Upper lobe of right lung (tissue), 1 donor: ENCODE data around the gene NR0B2. TPM values are rescaled to one million over a fixed set of nuclear protein-coding genes. Genes with fewer than 3 reads are reported as not detected.

Experiments used
- ATAC-seq: fragments of 200-7000 bp; cut with Tn5 transposase; one replicate; pipeline ENCODE4 v1.9.1; 2020; ENCODE audit warnings: mild to moderate bottlenecking, moderate library complexity
- DNase-seq: peaks from one replicate; pipeline ENCODE4 v3.0.0-alpha.2; 2020
- H3K27ac ChIP-seq: fragments of 200-600 bp; one replicate; pipeline ENCODE4 v1.8.0; 2022
- H3K27me3 ChIP-seq: fragments of 200-600 bp; one replicate; pipeline ENCODE4 v1.8.0; 2022; ENCODE audit warnings: mild to moderate bottlenecking
- H3K36me3 ChIP-seq: fragments of 200-600 bp; one replicate; pipeline ENCODE4 v1.8.0; 2022
- H3K4me1 ChIP-seq: fragments of 200-600 bp; one replicate; pipeline ENCODE4 v1.8.0; 2022
- H3K4me3 ChIP-seq: fragments of 200-600 bp; one replicate; pipeline ENCODE4 v1.8.0; 2022; ENCODE audit warnings: mild to moderate bottlenecking
- H3K9me3 ChIP-seq: fragments of 200-600 bp; one replicate; pipeline ENCODE4 v1.8.0; 2022
- CTCF ChIP-seq: fragments of 200-600 bp; IDR thresholded peaks from one replicate; pipeline ENCODE4 v1.8.0; 2022; ENCODE audit warnings: antibody characterized with exemption
- intact Hi-C: fragments of 100-400 bp; cut with DNase I; formaldehyde crosslinking; loops from one replicate; pipeline ENCODE4 v1.11.0; 2022
- total RNA-seq: library from RNA; stranded (reverse); fragmentation: NEBNext Ultra II Directional; extraction: Animal tissue kit (Norgen Biotek cat#: 25700); gene quantifications from one replicate; pipeline ENCODE4 v1.2.1, GENCODE V29; 2021
- donor health status: DM: no; HTN: yes; CAD: no; lungs with severe emphysema.

The NR0B2 gene
- total RNA-seq, 1 donor from 2014 or later: 2.5 TPM

DNA sequence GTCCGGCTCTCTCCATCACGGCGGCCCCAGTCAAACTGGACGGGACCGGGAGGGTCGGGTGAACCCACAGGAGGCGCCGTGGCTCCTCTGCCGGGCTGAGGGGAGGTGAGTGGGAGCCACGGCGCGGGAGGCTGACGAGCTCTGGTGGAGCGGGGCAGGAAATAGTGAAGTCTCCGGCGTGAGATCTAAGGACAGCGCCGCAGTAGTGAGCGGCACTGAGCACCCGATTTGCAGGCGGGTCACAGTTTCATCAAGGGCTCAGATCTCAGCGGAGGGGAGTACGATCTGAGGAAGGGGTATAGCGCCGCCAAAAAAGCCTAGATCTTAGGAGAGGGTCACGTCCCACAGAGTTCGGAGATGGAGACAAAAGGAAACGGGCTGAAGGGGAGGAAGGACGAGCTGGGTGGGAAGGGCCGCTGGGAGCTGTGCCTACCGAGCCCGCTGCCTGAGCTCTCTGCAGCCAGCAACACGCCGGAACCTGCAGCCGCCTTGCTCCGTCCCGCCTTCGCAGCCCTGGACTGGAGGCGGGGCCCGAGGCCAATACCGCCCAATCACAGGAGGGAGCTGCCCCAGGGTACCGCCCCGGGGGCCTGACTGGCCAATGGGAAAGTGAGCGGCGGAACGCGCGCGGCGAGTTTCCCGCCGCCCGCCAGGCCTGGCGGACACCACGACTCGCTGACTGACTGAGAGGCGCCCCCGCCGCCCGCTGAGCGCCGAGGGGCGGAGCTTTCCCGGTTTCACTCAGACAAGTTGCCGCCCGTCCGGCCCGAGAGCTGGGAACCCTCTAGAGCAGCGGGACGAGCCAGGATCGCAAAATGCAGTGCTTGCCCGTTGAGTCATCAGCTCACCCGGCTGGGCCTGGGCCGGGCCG, 48.9 kb downstream of the NR0B2 start:
- TF ChIP-seq CTCF: no peak
- Histone ChIP-seq H3K27me3 (no peaks in the 10 kb centered on the region), H3K4me1 (peaks cover 13% of the 10 kb centered on the region), H3K27ac (peak overlapping the region; percentile 97), H3K9me3 (no peaks in the 10 kb centered on the region), H3K4me3 (peak overlapping the region; percentile 64), H3K36me3 (no peaks in the 10 kb centered on the region)
- DNase-seq (peak; percentile 99), ATAC-seq (peak; percentile 94)
- intact Hi-C loops: no loop called here

- no peaks in the 10 kb centered on the region for H3K27me3 ChIP-seq
- H3K4me3 ChIP-seq: peak overlapping the region; percentile 64
- H3K27ac ChIP-seq: peak overlapping the region; percentile 87
- intact Hi-C loops: no loop called here
- no peaks in the 10 kb centered on the region for H3K9me3 ChIP-seq
- no peak for DNase-seq
- TF ChIP-seq CTCF: no peak
- peaks cover 13% of the 10 kb centered on the region for H3K4me1 ChIP-seq
- no peaks in the 10 kb centered on the region for H3K36me3 ChIP-seq
- ATAC-seq: no peak
Measured at GRCh38 chr1:26863685-26864077, 50.1 kb downstream of the NR0B2 start.

DNA sequence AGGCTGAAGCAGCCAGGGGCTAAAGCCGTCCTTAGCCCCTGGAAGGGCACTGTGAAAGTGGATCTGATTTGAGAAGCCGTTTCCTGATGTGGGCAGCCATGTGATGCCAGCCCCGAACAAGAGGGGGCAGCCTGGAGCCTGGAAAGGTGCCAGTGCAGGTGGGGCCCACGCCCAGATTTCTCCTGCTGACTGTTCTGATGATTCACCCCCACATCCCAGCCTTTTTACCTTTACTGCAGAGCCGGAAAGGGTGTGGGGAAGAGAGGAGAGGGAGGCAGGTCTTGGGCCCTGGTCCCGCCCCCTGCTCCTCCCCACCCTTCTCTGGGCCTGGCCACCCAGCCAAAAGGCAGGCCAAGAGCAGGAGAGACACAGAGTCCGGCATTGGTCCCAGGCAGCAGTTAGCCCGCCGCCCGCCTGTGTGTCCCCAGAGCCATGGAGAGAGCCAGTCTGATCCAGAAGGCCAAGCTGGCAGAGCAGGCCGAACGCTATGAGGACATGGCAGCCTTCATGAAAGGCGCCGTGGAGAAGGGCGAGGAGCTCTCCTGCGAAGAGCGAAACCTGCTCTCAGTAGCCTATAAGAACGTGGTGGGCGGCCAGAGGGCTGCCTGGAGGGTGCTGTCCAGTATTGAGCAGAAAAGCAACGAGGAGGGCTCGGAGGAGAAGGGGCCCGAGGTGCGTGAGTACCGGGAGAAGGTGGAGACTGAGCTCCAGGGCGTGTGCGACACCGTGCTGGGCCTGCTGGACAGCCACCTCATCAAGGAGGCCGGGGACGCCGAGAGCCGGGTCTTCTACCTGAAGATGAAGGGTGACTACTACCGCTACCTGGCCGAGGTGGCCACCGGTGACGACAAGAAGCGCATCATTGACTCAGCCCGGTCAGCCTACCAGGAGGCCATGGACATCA, 50.7 kb downstream of the NR0B2 start, which contains the start of gene SFN:
Gene SFN (plus strand): TSS at position 369 of the 904 bp plus-strand sequence. CDS start 64 bp downstream, at position 433.
- H3K4me3 ChIP-seq: peak within 1 kb of the TSS; percentile 64
- H3K36me3 ChIP-seq: no peaks in the 10 kb centered on the region
- no peaks in the 10 kb centered on the region for H3K27me3 ChIP-seq
- H3K4me1 ChIP-seq: peaks cover 13% of the 10 kb centered on the region
- DNase-seq (peak; percentile 92), ATAC-seq (peak; percentile 75)
- intact Hi-C loops: no loop called here
- peak; percentile 40 for TF ChIP-seq CTCF
- H3K27ac ChIP-seq: peak within 1 kb of the TSS; percentile 87
- no peaks in the 10 kb centered on the region for H3K9me3 ChIP-seq

DNA sequence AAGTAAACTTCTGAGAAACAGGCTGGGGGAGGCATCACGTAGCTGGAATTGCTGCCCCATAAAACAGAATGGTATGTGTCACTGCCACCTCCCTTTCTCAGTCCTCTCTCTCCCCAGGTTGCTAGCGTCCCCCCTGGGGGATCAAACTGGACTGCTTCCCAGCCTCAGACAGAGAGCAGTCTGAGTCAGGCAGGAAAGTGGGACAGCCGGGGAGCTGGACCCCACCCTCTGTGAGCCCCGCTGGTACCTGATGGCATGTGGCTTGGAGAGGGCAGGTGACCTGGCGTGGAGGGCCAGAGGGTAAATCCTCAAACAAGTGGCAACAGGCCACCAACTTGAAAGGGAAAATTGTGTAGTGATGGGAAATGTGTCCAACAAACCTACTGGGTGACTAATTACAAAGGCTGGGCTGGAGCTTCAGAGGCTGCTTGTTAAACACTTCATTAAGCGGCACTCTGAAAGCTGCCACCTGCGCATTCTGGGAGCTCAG, 51.8 kb downstream of the NR0B2 start:
- TF ChIP-seq CTCF: no peak
- peak; percentile 73 for DNase-seq
- intact Hi-C loops: no loop called here
- peaks cover 13% of the 10 kb centered on the region for H3K4me1 ChIP-seq
- H3K36me3 ChIP-seq: no peaks in the 10 kb centered on the region
- H3K9me3 ChIP-seq: no peaks in the 10 kb centered on the region
- peak overlapping the region; percentile 78 for H3K27ac ChIP-seq
- no peaks in the 10 kb centered on the region for H3K27me3 ChIP-seq
- no peak overlapping the region for H3K4me3 ChIP-seq
- ATAC-seq: no peak

Other genes starting within 250 kb of the NR0B2 start
- gene ARID1A, start 218.0 kb downstream of the NR0B2 start, total RNA-seq: 64.3 TPM
- 16.7 TPM for gene PIGV, start 126.0 kb downstream of the NR0B2 start, total RNA-seq
- gene ZDHHC18, start 87.3 kb downstream of the NR0B2 start, total RNA-seq: 26.2 TPM
- 83.8 TPM for gene SFN, start 50.8 kb downstream of the NR0B2 start, total RNA-seq
- 24.6 TPM for gene GPN2, start 23.7 kb downstream of the NR0B2 start, total RNA-seq
- 18.1 TPM for gene GPATCH3, start 13.5 kb downstream of the NR0B2 start, total RNA-seq
- 49.6 TPM for gene NUDC, start 7.8 kb upstream of the NR0B2 start, total RNA-seq
- 10.5 TPM for gene KDF1, start 46.5 kb upstream of the NR0B2 start, total RNA-seq
- 16.2 TPM for gene TRNP1, start 79.7 kb upstream of the NR0B2 start, total RNA-seq
- gene TENT5B, start 98.9 kb upstream of the NR0B2 start, total RNA-seq: 29.1 TPM
- 62.4 TPM for gene SLC9A1, start 241.2 kb upstream of the NR0B2 start, total RNA-seq